PC-3 (cell line): ENCODE results near the gene GTF2E1. TPM values are rescaled to one million over a fixed set of nuclear protein-coding genes. Genes with fewer than 3 reads are reported as not detected.

Experiments
- ATAC-seq: fragments of 200-7000 bp; cut with Tn5 transposase; 2 replicates; pipeline ENCODE4 v1.9.1; 2020; ENCODE audit warnings: mild to moderate bottlenecking, moderate library complexity
- BruUV-seq: library from RNA; stranded (reverse); fragments of 400-500 nt; replicated peaks from 2 replicates; lab custom pipeline; 2021; lab: Mats Ljungman, UMichigan
- CTCF ChIA-PET: fragments of 300-600 bp; sonication (Branson Sonifier 250); formaldehyde crosslinking; loops from one replicate; lab custom pipeline; 2022; ENCODE audit warnings: antibody characterized with exemption; lab: Charles Lee
- POLR2A ChIA-PET: fragments of 300-600 bp; sonication (Branson Sonifier 250); formaldehyde crosslinking; loops from one replicate; lab custom pipeline; 2022; ENCODE audit warnings: antibody characterized with exemption; ENCODE audit not compliant: unreplicated experiment; lab: Charles Lee
- DNase-seq: peaks from one replicate; pipeline ENCODE4 v3.0.0-alpha.2; 2015
- H2AFZ ChIP-seq: fragments of 300-600 bp; sonication (generic); 2 replicates; pipeline ENCODE4 v1.6.0; 2016; ENCODE audit warnings: antibody characterized with exemption, low read length
- H3F3A ChIP-seq: fragments of 300-600 bp; sonication (generic); one replicate; pipeline ENCODE4 v1.6.0; 2017; ENCODE audit warnings: antibody characterized with exemption, low read length, control low read depth, mild to moderate bottlenecking; ENCODE audit not compliant: unreplicated experiment
- H3K27ac ChIP-seq: fragments of 300-600 bp; sonication (generic); 2 replicates; pipeline ENCODE4 v1.5.1; 2016; ENCODE audit warnings: mild to moderate bottlenecking, low read length
- H3K27me3 ChIP-seq: fragments of 300-600 bp; sonication (generic); 2 replicates; pipeline ENCODE4 v1.6.1; 2016; ENCODE audit warnings: low read length, mixed read lengths
- H3K36me3 ChIP-seq: fragments of 300-600 bp; sonication (generic); 2 replicates; pipeline ENCODE4 v1.6.1; 2016; ENCODE audit warnings: low read depth, mixed run types, low read length, mixed read lengths
- H3K4me1 ChIP-seq: fragments of 300-600 bp; sonication (generic); 2 replicates; pipeline ENCODE4 v1.5.1; 2016; ENCODE audit warnings: low read length; ENCODE audit not compliant: insufficient read depth
- H3K4me2 ChIP-seq: fragments of 300-600 bp; sonication (generic); 2 replicates; pipeline ENCODE4 v1.6.0; 2016; ENCODE audit warnings: low read length
- H3K4me3 ChIP-seq: fragments of 300-600 bp; sonication (generic); 2 replicates; pipeline ENCODE4 v1.5.1; 2016; ENCODE audit warnings: mild to moderate bottlenecking, low read length, mixed read lengths
- H3K79me2 ChIP-seq: fragments of 300-600 bp; sonication (generic); 2 replicates; pipeline ENCODE4 v1.6.1; 2017; ENCODE audit warnings: low read length, mixed read lengths
- H3K9ac ChIP-seq: fragments of 300-600 bp; sonication (generic); 2 replicates; pipeline ENCODE4 v1.6.0; 2016; ENCODE audit warnings: mild to moderate bottlenecking, low read length
- H3K9me2 ChIP-seq: fragments of 300-600 bp; sonication (generic); replicated peaks from 2 replicates; pipeline ENCODE4 v1.6.1; 2016; ENCODE audit warnings: mixed run types, low read length, mixed read lengths
- H3K9me3 ChIP-seq: fragments of 300-600 bp; sonication (generic); 2 replicates; pipeline ENCODE4 v1.6.1; 2016; ENCODE audit warnings: low read length, mixed read lengths
- H4K20me1 ChIP-seq: fragments of 300-600 bp; sonication (generic); 2 replicates; pipeline ENCODE4 v1.6.1; 2016; ENCODE audit warnings: low read length, mixed read lengths
- CTCF ChIP-seq: fragments of 300-600 bp; sonication (generic); conservative IDR thresholded peaks from 2 replicates; pipeline ENCODE4 v1.5.1; 2017; ENCODE audit warnings: antibody characterized with exemption, low read depth, mild to moderate bottlenecking, low read length
- EZH2 ChIP-seq: fragments of 300-600 bp; sonication (generic); IDR thresholded peaks from one replicate; pipeline ENCODE4 v1.6.1; 2017; ENCODE audit warnings: antibody characterized with exemption, mild to moderate bottlenecking, low read length; ENCODE audit not compliant: unreplicated experiment
- EZH2phosphoT487 ChIP-seq: fragments of 300-600 bp; sonication (generic); IDR thresholded peaks from 2 replicates; pipeline ENCODE4 v1.6.1; 2018; ENCODE audit warnings: mild to moderate bottlenecking, antibody characterized with exemption, low read length, borderline replicate concordance
- intact Hi-C: fragments of 100-400 bp; cut with micrococcal nuclease; formaldehyde crosslinking; loops from 2 replicates; pipeline ENCODE4 v1.9.0; 2023
- total RNA-seq: library from RNA; depleted of rRNA; stranded (reverse); fragments of >200 nt; gene quantifications from 2 replicates; pipeline ENCODE4 v1.2.3, GENCODE V29; 2014

GTF2E1 gene
- total RNA-seq, 1 experiment from 2014 or later: 15.2 TPM

GRCh38 chr3:120773932-120774331 is 31.4 kb downstream of the GTF2E1 start:
- H3K9ac ChIP-seq: no peak overlapping the region
- no peak overlapping the region for H3K4me2 ChIP-seq
- H3K27ac ChIP-seq: no peak overlapping the region
- TF ChIP-seq EZH2phosphoT487 (no peak), CTCF (no peak), EZH2 (no peak)
- H3K4me3 ChIP-seq: no peak overlapping the region
- H2AFZ ChIP-seq: no peak overlapping the region
- H3F3A ChIP-seq: no peaks in the 10 kb centered on the region
- DNase-seq (no peak), ATAC-seq (no peak)
- no TSS peak for BruUV-seq
- H3K9me2 ChIP-seq: no peaks in the 10 kb centered on the region
- peaks cover 27% of the 10 kb centered on the region for H3K36me3 ChIP-seq
- intact Hi-C loops: no loop called here
- no peaks in the 10 kb centered on the region for H3K27me3 ChIP-seq
- peaks cover 13% of the 10 kb centered on the region for H3K79me2 ChIP-seq
- CTCF ChIA-PET: no interaction called here
- peaks cover 3% of the 10 kb centered on the region; the same call in 1 of the 2 replicates for H3K4me1 ChIP-seq
- no peaks in the 10 kb centered on the region for H3K9me3 ChIP-seq
- POLR2A ChIA-PET: no interaction called here
- no peaks in the 10 kb centered on the region for H4K20me1 ChIP-seq

- H3K9me3 ChIP-seq: no peaks in the 10 kb centered on the region
- no peak for TF ChIP-seq EZH2
- no peak for TF ChIP-seq CTCF
- TF ChIP-seq EZH2phosphoT487: no peak
- BruUV-seq: no TSS peak
- H4K20me1 ChIP-seq: no peaks in the 10 kb centered on the region
- peaks cover 7% of the 10 kb centered on the region for H3K4me1 ChIP-seq
- H3K9me2 ChIP-seq: no peaks in the 10 kb centered on the region
- ATAC-seq (no peak), DNase-seq (no peak)
- intact Hi-C loops: no loop called here
- H2AFZ ChIP-seq: no peak overlapping the region
- H3K27me3 ChIP-seq: no peaks in the 10 kb centered on the region
- no peaks in the 10 kb centered on the region for H3F3A ChIP-seq
- H3K4me2 ChIP-seq: no peak overlapping the region
- H3K27ac ChIP-seq: no peak overlapping the region
- H3K4me3 ChIP-seq: no peak overlapping the region
- ChIA-PET CTCF (no interaction called here), POLR2A (interaction anchor here (0.5 kb wide), 1 partner anchor 504 kb away, joined by 4 read pairs; no protein-coding TSS in a partner anchor)
- H3K9ac ChIP-seq: no peak overlapping the region
- H3K79me2 ChIP-seq: no peaks in the 10 kb centered on the region
- peaks cover 27% of the 10 kb centered on the region for H3K36me3 ChIP-seq
Observed at GRCh38 chr3:120775411-120775810, 32.9 kb downstream of the GTF2E1 start.

- no peak for DNase-seq
- TF ChIP-seq EZH2phosphoT487: no peak
- no peak for TF ChIP-seq CTCF
- TF ChIP-seq EZH2: no peak
- Histone ChIP-seq H3K9ac (no peak overlapping the region), H3K9me2 (no peaks in the 10 kb centered on the region), H3F3A (no peaks in the 10 kb centered on the region), H3K4me1 (peaks cover 16% of the 10 kb centered on the region), H3K4me3 (no peak overlapping the region), H3K27ac (no peak overlapping the region), H3K4me2 (no peak overlapping the region), H3K36me3 (peaks cover 27% of the 10 kb centered on the region), H2AFZ (no peak overlapping the region), H3K27me3 (no peaks in the 10 kb centered on the region), H4K20me1 (no peaks in the 10 kb centered on the region), H3K9me3 (no peaks in the 10 kb centered on the region), H3K79me2 (no peaks in the 10 kb centered on the region)
- intact Hi-C loops: no loop called here
- ATAC-seq: no peak
- ChIA-PET POLR2A (no interaction called here), CTCF (no interaction called here)
- no TSS peak for BruUV-seq
Observed at GRCh38 chr3:120778776-120779175, 36.2 kb downstream of the GTF2E1 start.
